CD4-positive, alpha-beta memory T cell (primary cell): ENCODE results near the gene RSAD1. TPM values are rescaled to one million over a fixed set of nuclear protein-coding genes. Genes with fewer than 3 reads are reported as not detected.

Experiments used
- CTCF ChIA-PET: fragments of 350-600 bp; sonication (Branson Sonifier 250); formaldehyde crosslinking; loops from one replicate; lab custom pipeline; 2021; ENCODE audit warnings: inconsistent platforms; ENCODE audit not compliant: partially characterized antibody; lab: Charles Lee
- POLR2A ChIA-PET: fragments of 350-600 bp; sonication (Branson Sonifier 250); formaldehyde crosslinking; loops from one replicate; lab custom pipeline; 2021; ENCODE audit not compliant: partially characterized antibody; lab: Charles Lee
- DNase-seq, 5 donors: peaks; one replicate each; pipeline versions ENCODE4 v3.0.0 to v3.0.0-alpha.2; 2020 to 2022; ENCODE audit warnings: mixed read lengths in 1 of 5
- H3K27ac ChIP-seq: one replicate; pipeline ENCODE4 v1.7.0; 2013; ENCODE audit warnings: low read depth, low read length
- H3K27me3 ChIP-seq: 2 replicates; pipeline ENCODE4 v1.7.0; 2013; ENCODE audit warnings: mild to moderate bottlenecking, low read length, moderate library complexity; ENCODE audit not compliant: insufficient read depth
- H3K36me3 ChIP-seq: 2 replicates; pipeline ENCODE4 v1.7.0; 2013; ENCODE audit warnings: mild to moderate bottlenecking, low read length, moderate library complexity; ENCODE audit not compliant: insufficient read depth
- H3K4me1 ChIP-seq: 2 replicates; pipeline ENCODE4 v1.7.0; 2013; ENCODE audit warnings: mild to moderate bottlenecking, low read length, moderate library complexity; ENCODE audit not compliant: insufficient read depth
- H3K4me3 ChIP-seq, 2 donors: one replicate each; pipeline ENCODE4 v1.7.0; 2013; ENCODE audit warnings: low read length in 2 of 2, mild to moderate bottlenecking in 1 of 2
- H3K9me3 ChIP-seq, 2 donors: one replicate each; pipeline ENCODE4 v1.7.0; 2013; ENCODE audit warnings: low read length in 2 of 2, control low read depth in 1 of 2; ENCODE audit not compliant: control insufficient read depth in 1 of 2
- H3K27ac Mint-ChIP-seq, 7 donors: one replicate each; pipeline ENCODE4 v1.8.0; 2020 to 2021; ENCODE audit warnings: mixed read lengths in 7 of 7, mild to moderate bottlenecking in 6 of 7, inconsistent platforms in 3 of 7, moderate library complexity in 3 of 7
- H3K27me3 Mint-ChIP-seq, 2 donors: one replicate each; pipeline ENCODE4 v1.8.0; 2020 to 2021; ENCODE audit warnings: mixed read lengths in 2 of 2
- H3K36me3 Mint-ChIP-seq, 2 donors: one replicate each; pipeline ENCODE4 v1.8.0; 2020 to 2021; ENCODE audit warnings: mixed read lengths in 2 of 2, inconsistent platforms in 1 of 2, mild to moderate bottlenecking in 1 of 2
- H3K4me1 Mint-ChIP-seq, 4 donors: one replicate each; pipeline ENCODE4 v1.8.0; 2020 to 2021; ENCODE audit warnings: mixed read lengths in 4 of 4, mild to moderate bottlenecking in 1 of 4
- H3K4me3 Mint-ChIP-seq, 8 donors: one replicate each; pipeline ENCODE4 v1.8.0; 2020 to 2021; ENCODE audit warnings: mixed read lengths in 8 of 8, mild to moderate bottlenecking in 7 of 8, moderate library complexity in 6 of 8, inconsistent platforms in 3 of 8
- H3K9me3 Mint-ChIP-seq, 8 donors: one replicate each; pipeline ENCODE4 v1.8.0; 2020 to 2021; ENCODE audit warnings: mixed read lengths in 8 of 8, mild to moderate bottlenecking in 5 of 8, inconsistent platforms in 3 of 8, moderate library complexity in 1 of 8
- intact Hi-C: fragments of 100-400 bp; cut with micrococcal nuclease; formaldehyde crosslinking; loops from one replicate; pipeline ENCODE4 v1.15.1; 2023
- polyA plus RNA-seq, 2 donors: library from polyadenylated mRNA; unstranded; fragments of 300-500 nt; fragmentation: Illumina TruSeq; gene quantifications; one replicate each; pipeline ENCODE4 v1.2.3, GENCODE V29; 2021
- total RNA-seq, 2 experiments: library from RNA; stranded (reverse); gene quantifications; one replicate each; pipeline ENCODE4 v1.2.3, GENCODE V29; 2021

Gene RSAD1
- total and polyA plus RNA-seq, 4 experiments from 2014 or later = 58.3 to 86.0 (median 77.0) TPM

DNA sequence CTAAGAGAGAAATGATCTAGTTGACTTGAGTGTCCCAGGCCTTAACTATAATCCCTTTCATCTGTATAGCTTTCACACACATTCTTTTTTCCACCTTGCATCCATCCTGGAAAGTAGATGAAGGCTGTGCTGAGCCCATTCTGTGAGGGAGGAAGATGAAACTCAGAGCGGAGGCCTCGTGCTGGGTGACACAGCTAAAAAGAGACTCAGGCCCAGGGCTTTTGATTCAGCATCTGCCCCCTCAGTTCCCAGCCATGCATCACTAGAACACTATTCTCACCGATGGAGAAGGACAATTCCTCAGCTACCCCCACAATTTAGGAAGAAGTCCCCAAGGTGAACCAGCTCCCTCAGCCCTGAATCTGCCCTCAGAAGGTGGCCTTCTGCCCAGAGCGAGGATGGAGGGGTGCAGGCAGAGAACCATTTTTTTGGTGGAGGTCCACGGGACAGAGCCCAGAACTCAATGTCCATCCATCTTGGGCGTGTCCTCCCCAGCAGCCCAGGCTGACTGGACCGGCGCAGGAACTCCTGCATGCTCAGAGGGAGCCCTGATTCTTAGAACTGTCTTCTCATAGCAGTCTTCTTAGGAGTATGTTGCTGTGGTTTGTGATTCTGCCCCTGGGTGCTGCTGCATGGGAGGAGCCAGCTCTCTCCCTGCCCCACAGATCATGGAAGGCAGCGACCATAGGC lies 23.8 kb downstream of the RSAD1 start:
- H3K9me3 Mint-ChIP-seq = peaks cover 0 to 2% (median 0%) of the 10 kb centered on the region in 8 donors
- no peaks in the 10 kb centered on the region for H3K36me3 Mint-ChIP-seq
- Histone ChIP-seq H3K27me3 (no peaks in the 10 kb centered on the region), H3K36me3 (no peaks in the 10 kb centered on the region), H3K27ac (no peak overlapping the region), H3K4me1 (no peaks in the 10 kb centered on the region), H3K4me3 (no peak overlapping the region), H3K9me3 (no peaks in the 10 kb centered on the region)
- H3K4me1 Mint-ChIP-seq = peaks cover 0 to 8% (median 3%) of the 10 kb centered on the region in 4 donors
- H3K27me3 Mint-ChIP-seq = no peaks in the 10 kb centered on the region
- no peak for DNase-seq
- ChIA-PET POLR2A (interaction anchor here (1.0 kb wide), 1 partner anchor 8 kb away, joined by 3 read pairs; no protein-coding TSS in a partner anchor), CTCF (interaction anchor here (0.7 to 6.1 kb wide), 10 partner anchors 9 to 217 kb away, joined by 3 to 32 read pairs (median 4); partner anchors contain the start of genes LUC7L3 and RSAD1)
- H3K27ac Mint-ChIP-seq = peak overlapping the region in 2 of 7 donors; percentile 17 to 21
- intact Hi-C loops = no loop called here
- H3K4me3 Mint-ChIP-seq = no peak overlapping the region

DNA sequence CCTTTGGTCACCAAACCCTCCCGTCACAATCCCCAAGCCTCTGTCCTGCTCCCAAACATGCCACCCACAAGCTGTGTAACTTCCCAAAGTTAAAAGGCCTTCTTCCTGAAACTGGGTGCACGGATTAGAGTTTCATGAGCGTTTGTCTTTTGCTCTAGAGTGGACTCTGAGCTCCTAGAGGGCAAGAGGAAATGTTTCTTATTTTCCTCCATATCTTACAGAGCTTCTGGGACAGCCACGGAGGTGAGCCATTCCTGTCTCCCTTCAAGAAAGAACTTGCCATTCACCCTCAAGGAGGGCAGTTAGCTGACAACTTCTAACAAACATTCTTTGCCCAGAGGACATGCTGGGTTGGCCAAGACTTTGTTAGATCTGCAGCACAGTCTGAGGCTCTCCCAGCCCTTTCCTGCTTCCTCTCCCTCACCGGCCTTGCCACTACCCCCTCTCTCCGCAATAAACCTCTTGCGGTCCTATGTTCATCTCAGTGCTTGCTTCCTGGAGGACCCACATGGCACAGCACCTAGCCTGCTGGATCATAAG lies 27.0 kb downstream of the RSAD1 start:
- H3K4me1 ChIP-seq = peaks cover 20% of the 10 kb centered on the region
- Mint-ChIP-seq H3K9me3 (peaks cover 0 to 2% (median 0%) of the 10 kb centered on the region in 8 donors), H3K4me3 (no peak overlapping the region), H3K4me1 (peaks cover 9 to 34% (median 21%) of the 10 kb centered on the region in 4 donors), H3K27me3 (no peaks in the 10 kb centered on the region), H3K36me3 (peaks cover 0 to 3% of the 10 kb centered on the region in 2 donors), H3K27ac (peak overlapping the region in 1 of 7 donors; percentile 51)
- H3K36me3 ChIP-seq = no peaks in the 10 kb centered on the region
- intact Hi-C loops = loop anchor here (5.0 kb wide), 1 partner anchor 37 kb away; no protein-coding TSS in a partner anchor
- POLR2A ChIA-PET = no interaction called here
- no peak for DNase-seq
- no peak overlapping the region for H3K27ac ChIP-seq
- no peaks in the 10 kb centered on the region for H3K27me3 ChIP-seq
- H3K9me3 ChIP-seq = no peaks in the 10 kb centered on the region
- CTCF ChIA-PET = interaction anchor here (1.6 to 6.1 kb wide), 2 partner anchors 22 to 26 kb away, joined by 6 to 32 read pairs; no protein-coding TSS in a partner anchor
- H3K4me3 ChIP-seq = no peak overlapping the region

DNA sequence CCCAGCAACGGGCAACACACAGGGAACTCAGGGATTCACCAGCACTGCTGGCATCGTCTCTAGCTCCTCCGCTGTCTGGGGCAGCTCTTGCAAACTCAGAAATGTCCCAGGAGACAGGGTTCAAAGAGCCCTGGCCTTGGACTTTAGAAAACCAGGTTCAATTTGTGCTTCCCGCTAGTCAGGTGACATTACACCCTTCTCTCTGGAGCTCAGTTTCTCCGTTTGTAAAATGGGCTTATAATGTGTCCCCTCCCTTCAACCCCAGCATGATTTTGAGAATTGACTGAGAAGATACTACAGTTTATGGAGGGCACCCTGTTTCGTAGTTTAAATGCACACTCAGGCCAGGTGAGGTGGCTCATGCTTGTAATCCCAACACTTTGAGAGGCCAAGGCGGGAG lies 27.6 kb downstream of the RSAD1 start:
- H3K9me3 ChIP-seq = no peaks in the 10 kb centered on the region
- CTCF ChIA-PET = interaction anchor here (6.1 kb wide), 1 partner anchor 23 kb away, joined by 32 read pairs; no protein-coding TSS in a partner anchor
- no peaks in the 10 kb centered on the region for H3K27me3 Mint-ChIP-seq
- H3K9me3 Mint-ChIP-seq = peaks cover 0 to 2% (median 0%) of the 10 kb centered on the region in 8 donors
- POLR2A ChIA-PET = no interaction called here
- peak overlapping the region in 3 of 8 donors; percentile 2 to 39 (median 10) for H3K4me3 Mint-ChIP-seq
- no peaks in the 10 kb centered on the region for H3K36me3 ChIP-seq
- H3K4me3 ChIP-seq = no peak overlapping the region
- peaks cover 14 to 41% (median 26%) of the 10 kb centered on the region in 4 donors for H3K4me1 Mint-ChIP-seq
- H3K4me1 ChIP-seq = peaks cover 27% of the 10 kb centered on the region
- peaks cover 0 to 3% of the 10 kb centered on the region in 2 donors for H3K36me3 Mint-ChIP-seq
- intact Hi-C loops = loop anchor here (5.0 kb wide), 1 partner anchor 36 kb away; no protein-coding TSS in a partner anchor
- H3K27me3 ChIP-seq = no peaks in the 10 kb centered on the region
- DNase-seq = no peak
- no peak overlapping the region for H3K27ac ChIP-seq
- H3K27ac Mint-ChIP-seq = peak overlapping the region in 1 of 7 donors; percentile 60

DNA sequence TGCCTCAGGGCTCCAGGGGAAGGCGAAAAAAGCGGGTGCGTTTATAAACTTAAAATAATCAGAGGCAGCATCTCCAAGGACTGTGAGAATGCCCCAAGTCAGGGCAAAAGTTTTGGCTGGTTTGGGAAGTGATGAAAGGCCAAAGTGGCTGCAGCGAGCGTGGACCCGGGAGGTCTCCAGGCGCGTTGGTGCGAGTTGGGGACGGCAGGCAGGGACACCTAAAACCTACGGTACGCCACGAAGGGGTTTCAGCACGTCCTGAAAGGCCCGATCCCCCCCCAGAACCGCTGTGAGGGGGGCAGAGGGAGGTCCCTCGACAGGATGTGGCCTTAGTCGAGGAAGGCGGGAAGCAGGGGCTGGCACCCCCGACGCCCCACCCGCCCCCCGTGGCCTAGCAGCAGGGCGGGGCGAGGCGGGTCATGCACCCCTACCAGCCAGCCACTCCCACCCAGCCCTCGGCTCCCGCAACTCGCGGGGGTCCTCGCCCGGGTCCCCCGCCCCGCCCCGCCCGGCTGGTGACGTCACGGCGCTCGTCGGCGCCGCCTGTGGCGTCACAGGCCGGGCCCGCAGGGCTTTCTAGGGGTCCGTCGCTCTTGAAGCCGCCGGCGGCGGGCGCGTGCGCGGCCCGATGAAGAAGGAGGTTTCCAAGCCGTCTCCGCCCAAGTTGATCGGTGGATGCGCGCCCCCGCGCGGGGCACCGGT lies 29.4 kb downstream of the RSAD1 start, which contains the start of gene MYCBPAP:
MYCBPAP (plus strand) TSS at position 569 of the 702 bp plus-strand sequence. CDS start 236 bp downstream, outside the sequence.
- Mint-ChIP-seq H3K27me3 (no peaks in the 10 kb centered on the region), H3K9me3 (peaks cover 0 to 2% (median 0%) of the 10 kb centered on the region in 8 donors), H3K4me3 (peak within 1 kb of the TSS; percentile 87 to 98 (median 90)), H3K4me1 (peaks cover 19 to 53% (median 34%) of the 10 kb centered on the region in 4 donors), H3K27ac (peak within 1 kb of the TSS; percentile 90 to 97 (median 92)), H3K36me3 (peaks cover 0 to 3% of the 10 kb centered on the region in 2 donors)
- intact Hi-C loops = loop anchor here (1.0 to 5.0 kb wide), 2 partner anchors 30 to 34 kb away; partner anchors contain the start of gene RSAD1
- ChIA-PET POLR2A (no interaction called here), CTCF (no interaction called here)
- DNase-seq = peak; percentile 74 to 89 (median 76)
- Histone ChIP-seq H3K4me3 (peak within 1 kb of the TSS; percentile 19 to 63), H3K36me3 (no peaks in the 10 kb centered on the region), H3K27ac (peak within 1 kb of the TSS; percentile 72), H3K9me3 (no peaks in the 10 kb centered on the region), H3K27me3 (no peaks in the 10 kb centered on the region), H3K4me1 (peaks cover 31% of the 10 kb centered on the region)

DNA sequence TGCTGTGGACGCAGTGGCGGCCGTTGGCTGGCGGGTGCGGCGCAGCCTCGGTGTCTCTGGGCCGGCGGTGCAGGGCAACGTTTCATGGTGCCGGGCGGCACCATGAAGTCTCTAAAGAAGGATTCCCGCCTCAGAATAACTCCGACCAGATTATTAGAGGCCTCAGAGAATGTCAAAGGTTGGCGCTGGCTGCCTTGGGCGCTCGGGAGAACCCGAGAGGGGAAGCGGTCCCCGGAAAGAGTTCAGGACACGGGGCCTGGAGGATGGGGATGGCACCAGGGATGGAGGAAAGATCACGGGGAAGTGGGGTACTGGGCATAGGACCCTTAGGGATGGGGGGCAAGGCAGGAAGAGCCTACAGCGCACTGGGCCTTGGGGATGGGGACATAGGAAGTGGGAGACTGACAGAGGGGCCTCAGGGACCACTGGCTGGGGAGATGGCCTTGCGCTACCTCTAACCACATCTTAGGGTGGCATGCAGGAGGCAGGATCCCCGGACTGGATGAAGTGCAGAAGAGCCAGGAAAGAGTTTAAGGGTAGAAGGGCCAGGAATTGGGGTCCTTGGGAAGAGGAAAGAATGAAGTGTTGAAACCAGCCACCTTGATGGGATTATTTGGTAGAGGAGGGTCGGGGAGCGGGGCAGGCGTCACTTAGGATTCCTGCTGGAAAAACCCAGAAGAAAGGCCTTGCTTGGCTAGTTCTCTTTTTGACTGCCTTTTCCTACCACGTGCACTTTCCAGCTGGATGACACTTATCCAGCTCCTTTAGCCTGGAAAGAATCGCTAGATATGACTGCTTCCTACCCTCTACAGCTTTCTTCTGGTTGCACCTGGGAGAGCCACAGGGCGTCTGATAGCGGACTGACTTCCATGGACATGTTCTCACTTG lies 30.2 kb downstream of the RSAD1 start:
- Mint-ChIP-seq H3K4me3 (peak overlapping the region; percentile 87 to 98 (median 90)), H3K9me3 (no peaks in the 10 kb centered on the region), H3K36me3 (peaks cover 0 to 3% of the 10 kb centered on the region in 2 donors), H3K27me3 (no peaks in the 10 kb centered on the region), H3K27ac (peak overlapping the region; percentile 83 to 95 (median 92)), H3K4me1 (peaks cover 19 to 48% (median 33%) of the 10 kb centered on the region in 4 donors)
- CTCF ChIA-PET = interaction anchor here (1.3 kb wide), 1 partner anchor 111 kb away, joined by 7 read pairs; the partner anchor contains the start of gene LRRC59
- intact Hi-C loops = loop anchor here (1.0 to 5.0 kb wide), 2 partner anchors 31 to 33 kb away; partner anchors contain the start of gene RSAD1
- H3K27me3 ChIP-seq = no peaks in the 10 kb centered on the region
- no peaks in the 10 kb centered on the region for H3K36me3 ChIP-seq
- H3K9me3 ChIP-seq = no peaks in the 10 kb centered on the region
- POLR2A ChIA-PET = no interaction called here
- DNase-seq = no peak
- H3K4me3 ChIP-seq = peak overlapping the region; percentile 19 to 63
- H3K4me1 ChIP-seq = peaks cover 31% of the 10 kb centered on the region
- H3K27ac ChIP-seq = peak overlapping the region; percentile 72

DNA sequence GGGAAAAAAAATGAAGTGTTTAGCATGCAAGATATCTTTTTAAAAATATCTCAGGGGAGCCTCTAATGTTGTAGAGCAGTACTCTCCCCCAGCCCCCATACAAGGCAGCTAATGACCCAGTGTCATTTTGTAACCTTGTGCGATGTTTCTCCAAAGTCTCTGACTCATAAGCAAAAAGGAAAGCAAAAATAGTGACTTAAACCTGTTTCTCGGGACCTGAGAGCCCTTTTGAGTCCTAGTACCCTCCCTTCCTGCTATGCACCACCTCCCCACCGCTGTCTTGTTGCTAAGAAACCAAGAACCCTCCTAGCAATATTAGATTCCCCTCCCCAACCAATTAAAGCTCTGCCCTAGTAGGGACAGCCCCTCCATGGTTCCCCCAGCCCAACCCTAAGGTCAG lies 32.4 kb downstream of the RSAD1 start:
- CTCF ChIA-PET = interaction anchor here (1.0 to 1.3 kb wide), 3 partner anchors 8 to 32 kb away, joined by 3 to 7 read pairs (median 3); no protein-coding TSS in a partner anchor
- Mint-ChIP-seq H3K4me1 (peaks cover 19 to 45% (median 32%) of the 10 kb centered on the region in 4 donors), H3K27me3 (no peaks in the 10 kb centered on the region), H3K36me3 (peaks cover 0 to 3% of the 10 kb centered on the region in 2 donors), H3K9me3 (no peaks in the 10 kb centered on the region), H3K27ac (peak overlapping the region; percentile 30 to 90 (median 74)), H3K4me3 (peak overlapping the region; percentile 45 to 84 (median 69))
- intact Hi-C loops = no loop called here
- Histone ChIP-seq H3K27ac (peak overlapping the region; percentile 13), H3K27me3 (no peaks in the 10 kb centered on the region), H3K4me1 (peaks cover 31% of the 10 kb centered on the region), H3K4me3 (no peak overlapping the region), H3K9me3 (no peaks in the 10 kb centered on the region), H3K36me3 (no peaks in the 10 kb centered on the region)
- DNase-seq = peak; percentile 41 to 79 (median 57)
- POLR2A ChIA-PET = interaction anchor here (0.9 to 1.4 kb wide), 4 partner anchors 9 to 32 kb away, joined by 3 to 4 read pairs (median 4); no protein-coding TSS in a partner anchor
